ENCODE results near the gene PAK1IP1. TPM values are rescaled to one million over a fixed set of nuclear protein-coding genes. Genes with fewer than 3 reads are reported as not detected.

PAK1IP1 gene
- total RNA-seq, 1 donor from 2014 or later, result 25.5 TPM

- TF ChIP-seq, protein P1, sequence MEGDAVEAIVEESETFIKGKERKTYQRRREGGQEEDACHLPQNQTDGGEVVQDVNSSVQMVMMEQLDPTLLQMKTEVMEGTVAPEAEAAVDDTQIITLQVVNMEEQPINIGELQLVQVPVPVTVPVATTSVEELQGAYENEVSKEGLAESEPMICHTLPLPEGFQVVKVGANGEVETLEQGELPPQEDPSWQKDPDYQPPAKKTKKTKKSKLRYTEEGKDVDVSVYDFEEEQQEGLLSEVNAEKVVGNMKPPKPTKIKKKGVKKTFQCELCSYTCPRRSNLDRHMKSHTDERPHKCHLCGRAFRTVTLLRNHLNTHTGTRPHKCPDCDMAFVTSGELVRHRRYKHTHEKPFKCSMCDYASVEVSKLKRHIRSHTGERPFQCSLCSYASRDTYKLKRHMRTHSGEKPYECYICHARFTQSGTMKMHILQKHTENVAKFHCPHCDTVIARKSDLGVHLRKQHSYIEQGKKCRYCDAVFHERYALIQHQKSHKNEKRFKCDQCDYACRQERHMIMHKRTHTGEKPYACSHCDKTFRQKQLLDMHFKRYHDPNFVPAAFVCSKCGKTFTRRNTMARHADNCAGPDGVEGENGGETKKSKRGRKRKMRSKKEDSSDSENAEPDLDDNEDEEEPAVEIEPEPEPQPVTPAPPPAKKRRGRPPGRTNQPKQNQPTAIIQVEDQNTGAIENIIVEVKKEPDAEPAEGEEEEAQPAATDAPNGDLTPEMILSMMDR (IDR thresholded peaks at IDR 0.05; ENCODE audit: insufficient read depth, low read length, severe bottlenecking), result no peak
- DNase-seq (ENCODE audit: low read depth), result no peak
- Histone ChIP-seq H3K27me3 (ENCODE audit: control insufficient read depth, insufficient read depth, low read length) (no peaks in the 10 kb centered on the region), H3K36me3 (ENCODE audit: control insufficient read depth, insufficient read depth, low read length) (peaks cover 13% of the 10 kb centered on the region), H3K4me3 (ENCODE audit: low read depth, low read length) (peak overlapping the region; percentile 71)
- FAIRE-seq, result no peak
These were observed 27.2 kb downstream of the PAK1IP1 start for GRCh38 chr6:10721850-10722569.

DNA sequence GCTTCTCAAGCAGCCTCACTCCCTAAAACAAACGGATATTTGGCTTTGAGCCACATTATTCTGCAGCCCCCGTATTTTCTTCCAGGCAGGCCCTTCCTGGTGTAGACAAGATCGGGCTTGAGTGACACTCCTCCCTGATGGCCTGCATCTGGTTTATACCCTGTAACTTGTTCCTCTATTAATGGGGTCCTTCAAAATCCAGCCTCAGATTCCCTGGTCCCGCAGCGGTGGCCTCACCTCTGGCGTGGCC lies 27.7 kb downstream of the PAK1IP1 start:
- Histone ChIP-seq H3K4me3 (ENCODE audit: low read depth, low read length) (peak overlapping the region; percentile 71), H3K36me3 (ENCODE audit: control insufficient read depth, insufficient read depth, low read length) (peaks cover 13% of the 10 kb centered on the region), H3K27me3 (ENCODE audit: control insufficient read depth, insufficient read depth, low read length) (no peaks in the 10 kb centered on the region)
- FAIRE-seq, result no peak
- DNase-seq (ENCODE audit: low read depth), result no peak
- TF ChIP-seq, protein P1 (IDR thresholded peaks at IDR 0.05; ENCODE audit: insufficient read depth, low read length, severe bottlenecking), result no peak

- TF ChIP-seq, protein P1 (IDR thresholded peaks at IDR 0.05; ENCODE audit: insufficient read depth, low read length, severe bottlenecking), result no peak
- peak within 1 kb of the TSS; percentile 71 for H3K4me3 ChIP-seq (ENCODE audit: low read depth, low read length)
- peaks cover 16% of the 10 kb centered on the region for H3K36me3 ChIP-seq (ENCODE audit: control insufficient read depth, insufficient read depth, low read length)
- DNase-seq (ENCODE audit: low read depth) (peak; percentile 93), FAIRE-seq (no peak)
- H3K27me3 ChIP-seq (ENCODE audit: control insufficient read depth, insufficient read depth, low read length), result no peaks in the 10 kb centered on the region
These were observed 28.2 kb downstream of the PAK1IP1 start, which contains the start of gene TMEM14C for GRCh38 chr6:10722820-10723566. TSS of gene TMEM14C (plus strand) at chr6:10723070. CDS start at chr6:10724614, 1,544 bp downstream.

GRCh38 chr6:10723567-10723881 lies 28.8 kb downstream of the PAK1IP1 start:
- H3K4me3 ChIP-seq (ENCODE audit: low read depth, low read length), result peak overlapping the region; percentile 71
- DNase-seq (ENCODE audit: low read depth) (no peak), FAIRE-seq (no peak)
- H3K27me3 ChIP-seq (ENCODE audit: control insufficient read depth, insufficient read depth, low read length), result no peaks in the 10 kb centered on the region
- TF ChIP-seq, protein P1 (IDR thresholded peaks at IDR 0.05; ENCODE audit: insufficient read depth, low read length, severe bottlenecking), result no peak
- peaks cover 17% of the 10 kb centered on the region for H3K36me3 ChIP-seq (ENCODE audit: control insufficient read depth, insufficient read depth, low read length)

DNA sequence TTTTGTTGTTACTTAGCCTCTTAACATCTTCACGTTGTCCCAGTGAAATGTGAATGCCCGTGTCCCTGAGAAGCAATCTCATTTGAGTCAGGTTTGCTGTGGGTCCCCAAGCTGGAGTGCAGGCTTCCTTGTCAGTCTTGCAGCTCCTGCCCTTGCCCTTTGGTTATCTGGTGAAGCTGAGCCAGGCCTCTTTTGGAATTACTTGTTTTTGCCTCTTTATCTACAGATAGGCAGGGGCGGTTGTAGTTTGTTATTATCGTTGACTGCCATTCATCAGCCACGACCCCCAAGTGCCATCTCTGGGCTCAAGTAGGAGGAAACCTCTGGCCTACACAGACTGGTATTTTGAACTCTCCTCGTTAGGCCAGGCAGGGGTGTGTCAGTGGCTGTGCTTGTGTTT lies 30.3 kb downstream of the PAK1IP1 start:
- peaks cover 17% of the 10 kb centered on the region for H3K36me3 ChIP-seq (ENCODE audit: control insufficient read depth, insufficient read depth, low read length)
- no peak overlapping the region for H3K4me3 ChIP-seq (ENCODE audit: low read depth, low read length)
- TF ChIP-seq, protein P1 (IDR thresholded peaks at IDR 0.05; ENCODE audit: insufficient read depth, low read length, severe bottlenecking), result no peak
- H3K27me3 ChIP-seq (ENCODE audit: control insufficient read depth, insufficient read depth, low read length), result no peaks in the 10 kb centered on the region
- FAIRE-seq (no peak), DNase-seq (ENCODE audit: low read depth) (no peak)

All from bronchial epithelial cell (primary cell).